ENCODE results near the gene LAMP1.

GRCh38 chr13:113291129-113291528 lies 5.9 kb upstream of the LAMP1 start:
- TF ChIP-seq, protein P1, sequence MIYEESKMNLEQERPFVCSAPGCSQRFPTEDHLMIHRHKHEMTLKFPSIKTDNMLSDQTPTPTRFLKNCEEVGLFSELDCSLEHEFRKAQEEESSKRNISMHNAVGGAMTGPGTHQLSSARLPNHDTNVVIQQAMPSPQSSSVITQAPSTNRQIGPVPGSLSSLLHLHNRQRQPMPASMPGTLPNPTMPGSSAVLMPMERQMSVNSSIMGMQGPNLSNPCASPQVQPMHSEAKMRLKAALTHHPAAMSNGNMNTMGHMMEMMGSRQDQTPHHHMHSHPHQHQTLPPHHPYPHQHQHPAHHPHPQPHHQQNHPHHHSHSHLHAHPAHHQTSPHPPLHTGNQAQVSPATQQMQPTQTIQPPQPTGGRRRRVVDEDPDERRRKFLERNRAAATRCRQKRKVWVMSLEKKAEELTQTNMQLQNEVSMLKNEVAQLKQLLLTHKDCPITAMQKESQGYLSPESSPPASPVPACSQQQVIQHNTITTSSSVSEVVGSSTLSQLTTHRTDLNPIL (CRISPR knock-in tag; IDR thresholded peaks at IDR 0.05; ENCODE audit: low read depth) = no peak
- no peak for TF ChIP-seq ESRRG (CRISPR knock-in tag; IDR thresholded peaks at IDR 0.05)
- no peak for TF ChIP-seq PATZ1 (CRISPR knock-in tag; IDR thresholded peaks at IDR 0.05; ENCODE audit: borderline replicate concordance)
- no peak for TF ChIP-seq POU6F1 (CRISPR knock-in tag; IDR thresholded peaks at IDR 0.05; ENCODE audit: borderline replicate concordance, low read depth)

All from SK-N-SH treated with all-trans-retinoic acid at 6 μM for 48 hours (cell line).